H1 (cell line): ENCODE measurements around the gene ESPNL. TPM values are rescaled to one million over a fixed set of nuclear protein-coding genes. Genes with fewer than 3 reads are reported as not detected.

Source experiments
- CTCF ChIA-PET: fragments of 300-600 bp; sonication (Branson Sonifier 250); formaldehyde crosslinking; loops from one replicate; lab custom pipeline; 2021; ENCODE audit not compliant: partially characterized antibody; lab: Charles Lee
- POLR2A ChIA-PET: fragments of 300-600 bp; sonication (Branson Sonifier 250); formaldehyde crosslinking; loops from one replicate; lab custom pipeline; 2021; ENCODE audit warnings: inconsistent platforms; ENCODE audit not compliant: partially characterized antibody; lab: Charles Lee
- DNase-seq, 2 experiments: peaks; one replicate each; pipeline versions ENCODE4 v3.0.0 to v3.0.0-alpha.2; 2010 to 2022; ENCODE audit warnings: low spot score in 2 of 2, low read depth in 1 of 2, mixed read lengths in 1 of 2
- FAIRE-seq: peaks from 2 replicates; lab custom pipeline; 2011; peaks lifted over from hg19 to GRCh38; lab: Jason Lieb, UNC
- H2AFZ ChIP-seq: 2 replicates; pipeline ENCODE4 v1.8.1; 2012; ENCODE audit warnings: low read length, inconsistent platforms
- H2AK5ac ChIP-seq: 2 replicates; pipeline ENCODE4 v1.6.1; 2013; ENCODE audit warnings: low read depth, low read length
- H2BK120ac ChIP-seq: replicated peaks from 2 replicates; pipeline ENCODE3; 2013; ENCODE audit warnings: low read depth, low read length, inconsistent platforms
- H2BK12ac ChIP-seq: 2 replicates; pipeline ENCODE4 v1.6.1; 2013; ENCODE audit warnings: low read depth, low read length
- H2BK15ac ChIP-seq: 2 replicates; pipeline ENCODE4 v1.6.1; 2013; ENCODE audit warnings: low read length
- H2BK20ac ChIP-seq: 2 replicates; pipeline ENCODE4 v1.6.1; 2013; ENCODE audit warnings: low read length
- H2BK5ac ChIP-seq: 2 replicates; pipeline ENCODE4 v1.6.1; 2013; ENCODE audit warnings: low read depth, low read length
- H3K14ac ChIP-seq: 2 replicates; pipeline ENCODE4 v1.6.1; 2013; ENCODE audit warnings: inconsistent platforms; ENCODE audit not compliant: insufficient read length
- H3K18ac ChIP-seq: 2 replicates; pipeline ENCODE4 v1.6.1; 2013; ENCODE audit warnings: low read length; ENCODE audit errors: extremely low read depth
- H3K23ac ChIP-seq: 2 replicates; pipeline ENCODE4 v1.6.1; 2013; ENCODE audit warnings: inconsistent platforms; ENCODE audit not compliant: insufficient read length
- H3K23me2 ChIP-seq: 2 replicates; pipeline ENCODE4 v1.6.1; 2013; ENCODE audit warnings: low read depth, low read length
- H3K27ac ChIP-seq: 2 replicates; pipeline ENCODE4 v1.6.1; 2011; ENCODE audit warnings: low read depth, low read length, inconsistent platforms
- H3K27me3 ChIP-seq, 4 experiments: replicated peaks in 1 of 4; 1 replicate in 1 of 4; 2 replicates in 3 of 4; pipeline versions ENCODE4 v1.6.1 to v1.8.1; 2011 to 2013; ENCODE audit warnings: low read length in 3 of 4, mild to moderate bottlenecking in 3 of 4, inconsistent platforms in 2 of 4, mixed read lengths in 2 of 4, moderate library complexity in 1 of 4; ENCODE audit not compliant: control insufficient read depth in 3 of 4, insufficient read depth in 3 of 4; ENCODE audit errors: extremely low read depth in 1 of 4
- H3K36me3 ChIP-seq, 4 experiments: 2 replicates each; pipeline versions ENCODE4 v1.6.1 to v1.8.1; 2011 to 2013; ENCODE audit warnings: mild to moderate bottlenecking in 4 of 4, low read length in 3 of 4, moderate library complexity in 2 of 4, control low read depth in 1 of 4, inconsistent platforms in 1 of 4; ENCODE audit not compliant: insufficient read depth in 4 of 4, control insufficient read depth in 2 of 4
- H3K4ac ChIP-seq: replicated peaks from 2 replicates; pipeline ENCODE3; 2013; ENCODE audit warnings: low read length, low read depth, mixed read lengths, inconsistent platforms; ENCODE audit not compliant: insufficient read length
- H3K4me1 ChIP-seq, 4 experiments: replicated peaks in 1 of 4; 1 replicate in 1 of 4; 2 replicates in 3 of 4; pipeline versions ENCODE4 v1.6.1 to v1.8.1; 2011 to 2013; ENCODE audit warnings: low read length in 3 of 4, inconsistent platforms in 2 of 4, mixed read lengths in 1 of 4; ENCODE audit not compliant: insufficient read depth in 4 of 4, control insufficient read depth in 3 of 4
- H3K4me2 ChIP-seq, 2 experiments: 2 replicates each; pipeline versions ENCODE4 v1.6.1 to v1.8.1; 2011 to 2013; ENCODE audit warnings: low read depth in 2 of 2, low read length in 2 of 2, control low read depth in 1 of 2, inconsistent platforms in 1 of 2, mild to moderate bottlenecking in 1 of 2; ENCODE audit not compliant: insufficient read depth in 1 of 2
- H3K4me3 ChIP-seq, 4 experiments: fragments of 200-600, 300-600 bp in 1 of 4; sonication (generic), shearing (Covaris generic), sonication (Bioruptor Twin) in 1 of 4; 2 replicates each; pipeline versions ENCODE4 v1.5.1 to v1.8.1; 2011 to 2016; ENCODE audit warnings: low read length in 4 of 4, low read depth in 3 of 4, control low read depth in 2 of 4, inconsistent platforms in 2 of 4, mild to moderate bottlenecking in 2 of 4, mixed read lengths in 1 of 4, moderate library complexity in 1 of 4; ENCODE audit not compliant: insufficient read depth in 2 of 4; ENCODE audit errors: extremely low read depth in 1 of 4
- H3K56ac ChIP-seq: replicated peaks from 2 replicates; pipeline ENCODE3; 2013; ENCODE audit warnings: low read depth, mild to moderate bottlenecking, mixed read lengths, low read length, inconsistent platforms; ENCODE audit not compliant: insufficient read length
- H3K79me1 ChIP-seq: 2 replicates; pipeline ENCODE4 v1.6.1; 2013; ENCODE audit warnings: low read depth, low read length, control low read depth
- H3K79me2 ChIP-seq, 2 experiments: 2 replicates each; pipeline versions ENCODE4 v1.6.1 to v1.8.1; 2012 to 2013; ENCODE audit warnings: low read length in 2 of 2, mild to moderate bottlenecking in 2 of 2, inconsistent platforms in 1 of 2; ENCODE audit not compliant: insufficient read depth in 2 of 2, control insufficient read depth in 1 of 2
- H3K9ac ChIP-seq, 4 experiments: replicated peaks in 1 of 4; 1 replicate in 1 of 4; 2 replicates in 3 of 4; pipeline versions ENCODE4 v1.6.1 to v1.8.1; 2011 to 2013; ENCODE audit warnings: low read depth in 3 of 4, low read length in 3 of 4, control low read depth in 2 of 4, mild to moderate bottlenecking in 2 of 4, moderate library complexity in 2 of 4, inconsistent platforms in 1 of 4; ENCODE audit errors: extremely low read depth in 1 of 4
- H3K9me3 ChIP-seq, 2 experiments: 2 replicates each; pipeline versions ENCODE4 v1.6.1 to v1.8.1; 2012 to 2013; ENCODE audit warnings: mild to moderate bottlenecking in 2 of 2, moderate library complexity in 2 of 2, control low read depth in 1 of 2, inconsistent platforms in 1 of 2, low read depth in 1 of 2, low read length in 1 of 2, mixed read lengths in 1 of 2; ENCODE audit not compliant: insufficient read depth in 2 of 2
- H4K20me1 ChIP-seq, 2 experiments: replicated peaks in 1 of 2; 2 replicates each; pipeline versions ENCODE3 to v1.8.1; 2011 to 2013; ENCODE audit warnings: inconsistent platforms in 2 of 2, low read length in 2 of 2, mild to moderate bottlenecking in 1 of 2; ENCODE audit not compliant: insufficient read depth in 2 of 2, control insufficient read depth in 1 of 2
- H4K5ac ChIP-seq: 2 replicates; pipeline ENCODE4 v1.6.1; 2013; ENCODE audit warnings: low read length, low read depth, mixed read lengths, inconsistent platforms; ENCODE audit not compliant: insufficient read length
- H4K8ac ChIP-seq: 2 replicates; pipeline ENCODE4 v1.8.0; 2013; ENCODE audit warnings: mild to moderate bottlenecking, moderate library complexity, low read length, inconsistent platforms; ENCODE audit not compliant: insufficient read depth; ENCODE audit errors: extremely low read depth
- H4K91ac ChIP-seq: replicated peaks from 2 replicates; pipeline ENCODE3; 2013; ENCODE audit warnings: low read length, mixed read lengths, inconsistent platforms; ENCODE audit not compliant: insufficient read length
- ATF3 ChIP-seq: IDR thresholded peaks from 2 replicates; pipeline ENCODE4 v1.6.1; 2011; ENCODE audit warnings: low read depth, mild to moderate bottlenecking, low read length; ENCODE audit not compliant: insufficient read depth
- E2F6 ChIP-seq: IDR thresholded peaks from 2 replicates; pipeline ENCODE4 v1.6.1; 2012; ENCODE audit warnings: inconsistent platforms
- JUND ChIP-seq: IDR thresholded peaks from 2 replicates; pipeline ENCODE4 v1.6.1; 2011; ENCODE audit warnings: mild to moderate bottlenecking, improper control_type of control experiment, low read length
- KDM1A ChIP-seq: fragments of 200-600, 300-600 bp; sonication (generic); IDR thresholded peaks from 2 replicates; pipeline ENCODE4 v1.7.1; 2016; ENCODE audit warnings: mild to moderate bottlenecking, low read length, borderline replicate concordance
- KDM4A ChIP-seq: IDR thresholded peaks from one replicate; pipeline ENCODE4 v1.7.1; 2012; ENCODE audit warnings: low read depth, mild to moderate bottlenecking, moderate library complexity, low read length, inconsistent platforms; ENCODE audit not compliant: severe bottlenecking
- MAFK ChIP-seq: IDR thresholded peaks from 2 replicates; pipeline ENCODE4 v1.6.1; 2012; ENCODE audit warnings: low read depth, mild to moderate bottlenecking, improper control_type of control experiment, low read length
- SIX5 ChIP-seq: IDR thresholded peaks from 2 replicates; pipeline ENCODE4 v1.6.1; 2011; ENCODE audit warnings: mild to moderate bottlenecking, low read depth, low read length
- SP4 ChIP-seq: IDR thresholded peaks from 2 replicates; pipeline ENCODE4 v1.6.1; 2012; ENCODE audit warnings: low read length, inconsistent platforms
- SUZ12 ChIP-seq: fragments of 200-600 bp; sonication (generic); IDR thresholded peaks from 2 replicates; pipeline ENCODE4 v1.6.1; 2012; ENCODE audit warnings: mild to moderate bottlenecking, inconsistent platforms, low read length, moderate library complexity, mixed read lengths
- TAF1 ChIP-seq: IDR thresholded peaks from 2 replicates; pipeline ENCODE4 v1.6.1; 2011; ENCODE audit warnings: mild to moderate bottlenecking, low read depth, low read length
- TCF12 ChIP-seq: IDR thresholded peaks from 2 replicates; pipeline ENCODE4 v1.6.1; 2011; ENCODE audit warnings: low read depth, mild to moderate bottlenecking, low read length
- WGBS, 2 experiments: shearing (Covaris generic) in 1 of 2; methylation state at CpG; one replicate each; pipeline versions ENCODE4 v1.1.6 to v1.1.7; 2013 to 2015; ENCODE audit warnings: low lambda C conversion rate in 2 of 2, mixed read lengths in 2 of 2, inconsistent platforms in 1 of 2, low coverage in 1 of 2, missing lambda C conversion rate in 1 of 2; ENCODE audit not compliant: insufficient replicate concordance in 2 of 2, insufficient coverage in 1 of 2, insufficient read length in 1 of 2; ENCODE audit errors: extremely low coverage in 1 of 2, missing lambda C conversion rate in 1 of 2; 5-methylcytosine and 5-hydroxymethylcytosine counted together
- polyA plus RNA-seq, 7 experiments: library from polyadenylated mRNA; depleted of rRNA in 3 of 7; stranded (reverse) in 5 of 7; unstranded in 2 of 7; fragments of >200 nt in 5 of 7; fragments of 200-250 nt in 2 of 7; gene quantifications; 1 replicate in 5 of 7; 2 replicates in 1 of 7; 4 replicates in 1 of 7; pipeline versions ENCODE4 v1.2.1 to v1.2.3, GENCODE V29; 2011 to 2013; ENCODE audit warnings: missing spikeins in 2 of 7, mixed read lengths in 2 of 7
- total RNA-seq: library from RNA; stranded (reverse); fragmentation: NEBNext Ultra II Directional; extraction: Animal tissue kit (Norgen Biotek cat#: 25700); gene quantifications from 2 replicates; pipeline ENCODE4 v1.2.1, GENCODE V29; 2021

The ESPNL gene
- total and polyA plus RNA-seq, 2 of the 8 experiments (the other 6 are each of a cell fraction or from before 2014, with no cell fraction given) = 0.68 to 1.3 TPM

- no peak for FAIRE-seq
- no peak overlapping the region for H3K18ac ChIP-seq
- TF ChIP-seq KDM1A (no peak), MAFK (no peak), ATF3 (no peak), KDM4A (no peak), TAF1 (no peak), JUND (no peak), SIX5 (no peak), E2F6 (no peak), TCF12 (no peak), SUZ12 (no peak), SP4 (no peak)
Measured at GRCh38 chr2:238116298-238117198, 16.4 kb downstream of the ESPNL start.

More at GRCh38 chr2:238116298-238117198, 16.4 kb downstream of the ESPNL start:
- Histone ChIP-seq H3K4me3 (no peak overlapping the region), H2BK12ac (no peak overlapping the region), H2BK15ac (no peak overlapping the region), H3K14ac (no peak overlapping the region), H3K27ac (no peak overlapping the region), H3K4ac (no peak overlapping the region), H4K5ac (no peak overlapping the region), H3K23me2 (peaks cover 14% of the 10 kb centered on the region; the same call in 1 of the 2 replicates), H4K20me1 (no peaks in the 10 kb centered on the region), H3K9ac (no peak overlapping the region), H3K23ac (no peak overlapping the region), H2BK120ac (no peak overlapping the region), H3K9me3 (peaks cover 0 to 5% of the 10 kb centered on the region in 2 experiments; a peak in 1 of 4 replicates), H3K56ac (no peak overlapping the region), H3K4me1 (peaks cover 0 to 6% (median 2%) of the 10 kb centered on the region in 4 experiments; a peak in 3 of 7 replicates), H3K79me2 (no peaks in the 10 kb centered on the region), H2AK5ac (no peak overlapping the region), H4K91ac (no peak overlapping the region), H4K8ac (no peak overlapping the region), H2BK20ac (no peak overlapping the region), H3K36me3 (no peaks in the 10 kb centered on the region), H3K27me3 (no peaks in the 10 kb centered on the region; a peak in 1 of 7 replicates), H2BK5ac (no peak overlapping the region), H3K4me2 (no peak overlapping the region), H3K79me1 (no peaks in the 10 kb centered on the region), H2AFZ (no peak overlapping the region)
- 91% methylated on average over 21 of the region's 21 CpGs; no CpG with 5 or more reads in 1 of the 2 experiments for WGBS, 2 experiments
- POLR2A ChIA-PET = interaction anchor here (0.8 kb wide), 1 partner anchor 12 kb away, joined by 3 read pairs; no protein-coding TSS in a partner anchor
- CTCF ChIA-PET = interaction anchor here (0.8 to 1.5 kb wide), 2 partner anchors 24 to 35 kb away, joined by 3 to 4 read pairs; no protein-coding TSS in a partner anchor
- no peak for DNase-seq
